Measurements from ENCODE around the gene NFATC1.

NFATC1 gene

DNA sequence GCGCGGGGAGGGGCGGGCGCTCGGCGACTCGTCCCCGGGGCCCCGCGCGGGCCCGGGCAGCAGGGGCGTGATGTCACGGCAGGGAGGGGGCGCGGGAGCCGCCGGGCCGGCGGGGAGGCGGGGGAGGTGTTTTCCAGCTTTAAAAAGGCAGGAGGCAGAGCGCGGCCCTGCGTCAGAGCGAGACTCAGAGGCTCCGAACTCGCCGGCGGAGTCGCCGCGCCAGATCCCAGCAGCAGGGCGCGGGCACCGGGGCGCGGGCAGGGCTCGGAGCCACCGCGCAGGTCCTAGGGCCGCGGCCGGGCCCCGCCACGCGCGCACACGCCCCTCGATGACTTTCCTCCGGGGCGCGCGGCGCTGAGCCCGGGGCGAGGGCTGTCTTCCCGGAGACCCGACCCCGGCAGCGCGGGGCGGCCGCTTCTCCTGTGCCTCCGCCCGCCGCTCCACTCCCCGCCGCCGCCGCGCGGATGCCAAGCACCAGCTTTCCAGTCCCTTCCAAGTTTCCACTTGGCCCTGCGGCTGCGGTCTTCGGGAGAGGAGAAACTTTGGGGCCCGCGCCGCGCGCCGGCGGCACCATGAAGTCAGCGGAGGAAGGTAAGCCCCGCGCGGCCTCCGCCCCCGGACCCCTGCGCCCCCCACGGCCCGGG is at the start of gene NFATC1:
NFATC1 (plus strand) TSS at position 170 of the 644 bp plus-strand sequence; CDS start at position 465, 295 bp downstream.
- FAIRE-seq: no peak

DNA sequence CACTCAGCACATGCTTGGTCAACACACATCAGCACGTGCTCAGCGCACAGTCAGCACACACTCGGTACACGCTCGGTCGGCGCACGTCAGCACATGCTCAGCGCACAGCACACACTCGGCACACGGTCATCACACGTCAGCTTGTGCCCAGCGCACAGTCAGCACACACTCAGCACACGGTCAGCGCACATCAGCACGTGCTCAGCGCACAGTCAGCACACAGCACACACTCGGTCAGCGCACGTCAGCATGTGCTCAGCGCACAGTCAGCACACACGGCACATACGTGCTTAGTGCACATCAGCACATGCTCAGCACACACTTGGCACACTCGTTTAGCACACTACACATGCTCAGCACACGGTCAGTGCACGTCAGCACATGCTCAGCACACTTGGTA is 49.7 kb upstream of the NFATC1 start:
- no peak for FAIRE-seq

DNA sequence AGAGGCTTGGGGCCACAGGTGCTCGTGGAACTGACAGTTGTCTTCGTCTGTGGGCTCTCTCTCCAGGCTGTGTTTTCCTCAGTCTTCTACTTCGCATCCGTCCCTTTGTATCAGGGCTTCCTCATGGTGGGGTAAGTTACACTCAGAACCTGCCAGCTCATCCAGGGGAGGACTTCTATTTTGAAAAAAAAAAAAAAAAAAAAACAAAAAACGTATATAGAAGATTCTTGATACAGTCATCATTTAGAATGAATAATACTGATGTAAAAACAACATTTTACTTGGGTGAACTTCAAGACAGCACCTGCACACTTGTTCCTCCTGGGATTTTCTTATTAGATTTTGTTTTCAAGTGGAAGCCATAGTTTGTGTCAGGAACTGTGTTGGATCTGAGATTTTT is 47.7 kb upstream of the NFATC1 start:
- no peak for FAIRE-seq

DNA sequence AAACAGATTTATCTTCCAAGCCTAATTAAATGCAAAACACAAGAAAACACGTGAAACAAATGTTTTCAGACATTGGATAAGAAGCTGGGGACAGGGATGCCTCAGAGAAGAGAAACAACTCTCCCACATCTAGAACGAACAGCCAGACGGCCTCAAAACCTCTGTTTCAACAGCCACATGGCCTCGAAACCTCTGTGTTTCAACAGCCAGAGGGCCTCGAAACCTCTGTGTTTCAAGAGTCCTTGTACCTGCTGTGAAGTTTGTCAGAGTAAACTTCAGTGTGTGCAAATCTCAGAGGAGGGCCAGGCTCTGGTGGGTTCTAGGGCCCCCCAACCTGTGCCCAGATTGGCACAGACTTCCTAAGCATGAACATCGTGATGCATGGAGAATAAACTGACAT is 43.3 kb upstream of the NFATC1 start:
- no peak for FAIRE-seq

DNA sequence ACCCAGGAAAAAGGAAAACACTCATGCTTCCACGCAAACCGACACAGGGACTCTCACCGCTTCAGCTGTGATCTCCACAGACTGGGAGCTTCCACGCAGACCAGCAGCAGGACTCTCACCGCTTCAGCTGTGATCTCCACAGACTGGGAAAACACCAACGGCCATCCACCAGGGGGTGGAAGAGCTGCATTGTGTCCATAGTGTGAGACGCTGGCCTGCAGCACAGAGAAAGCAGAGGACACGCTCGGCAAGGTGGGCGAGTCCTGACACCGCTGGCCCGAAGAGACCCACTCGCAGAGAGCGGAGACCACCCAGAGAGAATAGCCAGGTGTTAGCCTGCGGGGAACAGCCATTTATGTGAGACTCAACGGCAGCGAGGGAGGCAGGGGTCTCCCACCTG is 42.5 kb upstream of the NFATC1 start:
- no peak for FAIRE-seq

DNA sequence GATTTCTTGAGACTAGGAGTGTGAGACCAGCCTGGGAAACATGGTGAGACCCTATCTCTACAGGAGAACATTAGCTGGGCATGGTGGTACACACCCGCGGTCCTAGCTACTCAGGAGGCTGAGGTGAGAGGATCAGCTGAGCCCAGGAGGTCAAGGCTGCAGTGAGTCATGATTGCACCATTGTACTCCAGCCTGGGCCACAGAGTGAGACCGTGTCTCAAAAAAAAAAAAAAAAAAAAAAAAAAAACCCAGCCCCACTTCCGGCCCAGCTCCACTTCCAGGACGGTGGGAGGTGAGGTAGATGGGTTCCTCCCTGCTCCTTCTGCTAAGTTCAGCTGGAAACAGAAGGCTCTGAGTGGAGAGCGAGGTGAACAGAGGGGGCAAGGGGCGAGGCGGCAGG is 41.4 kb upstream of the NFATC1 start:
- FAIRE-seq: no peak

DNA sequence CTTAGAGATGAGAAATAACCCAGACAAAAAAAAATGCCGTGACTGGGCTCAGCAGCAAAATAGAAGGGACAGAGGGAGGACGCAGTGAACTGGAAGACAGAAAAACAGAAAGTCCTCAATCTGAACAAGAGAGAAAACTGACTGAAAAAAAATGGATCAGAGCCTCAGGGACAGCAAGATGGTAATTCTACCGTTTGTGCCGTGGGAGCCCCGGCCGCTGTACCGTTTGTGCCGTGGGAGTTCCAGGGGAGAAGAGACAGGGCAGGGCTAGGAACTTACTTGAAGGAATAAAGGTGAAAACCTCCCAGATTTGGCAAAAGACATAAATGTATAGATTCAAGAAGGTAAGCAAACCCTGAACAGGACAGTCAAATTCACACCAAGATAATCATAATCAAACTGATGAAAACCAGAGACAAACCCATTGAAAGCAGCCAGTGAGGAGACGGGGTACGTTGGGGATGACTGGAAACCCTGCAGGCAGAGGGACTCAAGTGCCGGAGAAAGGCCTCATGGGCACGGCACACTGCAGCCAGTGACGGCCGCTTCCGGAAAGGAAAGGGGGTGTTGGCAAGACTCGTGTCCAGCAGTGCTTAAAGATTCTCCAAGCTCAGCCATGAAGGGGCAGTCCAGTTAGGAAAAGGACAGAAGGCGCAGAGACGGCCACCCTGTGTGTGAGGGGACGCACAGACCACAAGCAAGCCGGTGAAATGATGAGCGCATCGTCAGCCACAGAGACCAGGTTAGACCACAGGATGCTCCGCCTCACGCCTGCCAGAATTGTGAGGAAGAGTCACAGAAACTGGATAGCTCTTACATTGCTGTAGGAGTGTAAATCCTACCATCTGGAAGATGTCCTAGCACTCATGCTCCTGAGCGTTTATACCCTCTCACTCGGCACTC is 40.0 kb upstream of the NFATC1 start:
- no peak for FAIRE-seq

DNA sequence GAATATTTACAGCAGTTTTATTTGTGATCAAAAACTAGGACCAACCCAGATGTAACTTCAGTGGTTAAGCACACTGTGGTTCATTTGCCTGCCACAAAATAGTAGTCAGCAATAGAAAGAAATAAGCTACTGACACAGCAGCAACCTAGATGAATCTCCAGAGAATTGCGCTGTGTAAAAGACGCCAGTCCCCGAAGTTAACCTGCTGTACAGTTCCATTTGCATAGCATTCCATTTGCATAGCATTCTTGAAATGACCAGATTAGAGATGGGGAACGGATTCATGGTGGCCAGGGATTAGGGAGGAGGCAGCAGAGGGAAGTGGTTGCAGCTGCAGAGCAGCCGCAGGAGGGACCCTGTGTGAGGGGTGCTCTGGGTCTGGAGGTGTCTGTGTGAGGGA is 39.3 kb upstream of the NFATC1 start:
- FAIRE-seq: no peak

DNA sequence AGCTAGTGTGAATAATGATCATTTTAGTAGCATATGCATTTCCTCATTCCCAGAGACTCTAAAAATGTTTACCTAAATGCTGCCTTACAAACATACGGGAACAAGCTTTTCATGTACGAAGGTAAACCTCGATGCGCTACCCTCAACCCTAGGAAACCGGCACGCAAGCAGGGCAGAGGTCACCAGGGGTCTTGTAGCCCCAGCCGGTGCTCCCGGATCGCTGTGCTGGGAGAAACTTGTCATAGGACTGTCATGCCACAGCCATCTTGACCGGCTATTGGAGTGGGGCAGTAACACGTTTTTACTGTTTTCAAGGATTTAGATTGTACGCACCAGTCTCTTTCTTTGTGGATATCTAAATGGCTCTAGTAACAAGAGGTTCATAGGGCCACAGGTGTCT is 34.8 kb upstream of the NFATC1 start:
- FAIRE-seq: no peak

DNA sequence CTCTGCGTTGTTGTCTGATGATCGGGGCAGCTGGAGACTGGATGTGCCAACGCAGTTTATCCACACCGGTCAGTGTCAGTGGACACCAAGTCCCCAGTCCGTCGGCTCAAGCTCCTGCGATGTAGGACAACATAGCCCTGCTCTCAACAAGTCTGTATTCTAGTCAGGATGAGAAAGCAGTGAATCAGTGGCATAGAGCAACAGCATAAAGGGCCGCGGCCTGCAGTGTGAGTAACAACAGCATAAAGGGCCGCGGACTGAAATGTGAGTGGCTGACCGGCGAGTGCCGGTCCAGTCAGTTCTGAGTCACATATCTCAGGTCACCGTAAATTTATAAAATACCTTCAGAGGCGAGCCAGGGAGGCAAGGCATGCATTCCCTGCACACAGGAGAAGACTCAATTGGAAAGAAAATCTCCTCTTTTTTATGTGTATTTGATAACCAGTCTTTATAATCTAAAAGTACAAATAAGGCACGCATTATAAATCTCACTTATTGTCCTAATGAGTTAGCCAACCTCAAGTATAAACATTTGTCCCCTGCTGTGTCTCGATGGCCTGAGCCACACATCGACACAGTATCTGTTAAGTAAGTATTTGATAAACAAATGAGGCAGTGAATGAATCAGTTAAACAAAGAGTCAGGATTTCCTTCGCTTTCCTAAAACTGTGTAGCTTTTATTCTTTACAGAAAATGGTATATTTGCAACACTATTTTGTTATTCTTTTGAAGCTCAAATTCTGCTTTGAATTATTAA is 33.8 kb upstream of the NFATC1 start:
- FAIRE-seq: no peak

DNA sequence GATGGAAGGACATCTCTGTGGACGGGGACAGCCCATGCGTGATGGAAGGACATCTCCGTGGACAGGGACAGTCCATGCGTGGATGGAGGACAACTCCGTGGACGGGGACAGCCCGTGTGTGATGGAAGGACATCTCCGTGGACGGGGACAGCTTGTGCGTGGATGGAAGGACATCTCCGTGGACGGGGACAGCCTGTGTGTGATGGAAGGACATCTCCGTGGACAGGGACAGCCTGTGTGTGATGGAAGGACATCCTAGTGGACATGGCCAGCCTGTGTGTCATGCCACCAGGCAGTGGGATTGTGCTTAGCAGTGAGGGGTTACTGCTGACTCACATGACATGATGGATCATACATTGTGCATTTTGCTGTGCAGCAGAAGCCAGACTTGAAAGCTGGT is 30.0 kb upstream of the NFATC1 start:
- FAIRE-seq: no peak

DNA sequence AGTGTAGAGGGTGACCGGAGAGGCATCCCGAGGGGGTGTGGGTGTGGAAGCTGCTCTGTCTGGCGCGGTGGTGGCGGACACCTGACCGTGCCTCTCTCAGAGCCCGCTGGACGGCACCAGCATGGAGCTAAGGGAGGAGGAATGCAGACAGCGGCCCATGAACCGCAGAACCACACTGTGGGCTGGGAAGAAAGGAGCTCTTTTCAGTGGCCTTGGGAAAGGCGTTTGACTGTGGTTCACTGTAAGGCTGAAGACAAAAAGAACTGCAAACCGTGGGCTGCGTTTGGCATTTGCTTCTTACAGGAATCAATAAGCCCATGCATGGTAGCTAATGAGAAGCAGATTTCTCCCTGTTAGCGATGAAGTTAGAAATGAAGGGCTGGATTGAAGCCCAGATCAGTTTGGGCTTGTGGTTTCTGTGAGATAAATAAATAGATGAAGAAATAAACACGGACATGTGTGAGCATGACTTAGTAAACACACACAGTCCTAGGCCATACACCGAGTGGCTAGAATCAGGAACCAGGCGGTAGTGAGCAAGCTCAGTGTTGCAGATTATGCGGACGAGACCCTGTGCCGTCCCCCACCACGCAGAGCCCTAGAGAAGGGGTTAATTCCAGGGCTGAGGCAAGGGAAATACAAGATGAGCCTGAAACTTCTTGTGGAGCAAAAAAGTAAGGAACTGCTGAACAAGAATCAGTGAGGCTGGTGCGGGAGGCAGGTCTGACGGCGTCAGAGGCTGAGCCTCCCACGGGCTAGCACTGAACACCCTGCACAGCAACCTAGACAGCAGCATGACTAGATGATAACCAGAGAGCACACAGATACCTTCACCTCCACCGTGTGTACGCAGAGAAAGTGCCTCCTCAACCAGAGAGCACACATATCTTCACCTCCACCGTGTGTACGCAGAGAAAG is 29.3 kb upstream of the NFATC1 start:
- no peak for FAIRE-seq

DNA sequence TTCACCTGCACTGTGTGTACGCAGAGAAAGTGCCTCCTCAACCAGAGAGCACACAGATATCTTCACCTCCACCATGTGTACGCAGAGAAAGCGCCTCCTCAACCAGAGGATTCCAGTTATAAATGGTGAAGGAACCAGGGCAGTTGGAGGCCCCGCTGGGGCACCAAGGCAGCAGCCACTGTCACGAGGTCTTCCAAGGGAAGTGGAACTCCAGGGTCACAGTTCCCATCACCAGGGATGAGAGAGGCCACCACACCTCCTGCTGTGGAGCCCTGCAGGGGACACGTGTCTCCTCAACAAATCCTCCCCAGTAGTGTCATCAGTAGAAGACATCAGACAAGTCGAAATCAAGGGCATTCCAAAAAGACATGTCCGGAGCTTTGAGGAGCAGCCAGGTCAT is 28.2 kb upstream of the NFATC1 start:
- FAIRE-seq: no peak

DNA sequence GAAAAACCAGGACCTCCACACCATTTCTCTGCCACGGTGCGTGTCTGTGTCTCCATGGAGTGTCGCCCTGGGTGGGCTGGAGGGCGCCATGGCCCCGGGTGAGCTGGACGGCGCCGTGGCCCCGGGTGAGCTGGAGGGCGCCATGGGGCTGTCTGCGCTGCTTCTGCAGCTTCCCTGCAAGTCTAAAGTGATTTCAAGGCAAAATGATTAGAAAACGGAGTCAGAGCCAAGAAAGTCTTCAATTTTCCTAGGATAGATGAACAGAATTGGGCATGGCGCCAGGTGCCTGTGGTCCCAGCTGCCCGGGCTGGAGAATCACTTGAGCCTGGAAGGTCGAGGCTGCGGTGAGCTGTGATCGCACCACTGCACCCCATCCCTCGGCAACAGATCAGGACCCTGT is 27.7 kb upstream of the NFATC1 start:
- no peak for FAIRE-seq

DNA sequence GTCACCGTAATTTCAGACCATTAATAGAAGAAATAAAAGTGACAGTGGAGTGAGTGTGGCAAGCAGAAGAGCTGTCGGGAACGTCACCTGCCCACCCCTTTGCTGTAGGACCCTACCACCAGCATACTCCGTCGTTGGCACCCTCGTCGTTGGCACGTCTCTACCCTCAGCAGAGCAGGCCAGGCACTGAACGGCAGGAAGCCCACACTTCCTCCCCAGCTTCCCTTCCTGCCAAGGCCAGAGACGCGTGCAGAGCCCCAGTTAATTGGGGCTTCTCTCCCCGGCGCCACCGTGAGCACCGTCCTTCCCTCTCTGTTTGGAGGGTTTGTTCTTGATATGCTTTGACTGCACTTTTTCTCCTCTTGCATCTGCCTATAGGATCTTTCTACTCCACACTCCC is 27.0 kb upstream of the NFATC1 start:
- FAIRE-seq: no peak

DNA sequence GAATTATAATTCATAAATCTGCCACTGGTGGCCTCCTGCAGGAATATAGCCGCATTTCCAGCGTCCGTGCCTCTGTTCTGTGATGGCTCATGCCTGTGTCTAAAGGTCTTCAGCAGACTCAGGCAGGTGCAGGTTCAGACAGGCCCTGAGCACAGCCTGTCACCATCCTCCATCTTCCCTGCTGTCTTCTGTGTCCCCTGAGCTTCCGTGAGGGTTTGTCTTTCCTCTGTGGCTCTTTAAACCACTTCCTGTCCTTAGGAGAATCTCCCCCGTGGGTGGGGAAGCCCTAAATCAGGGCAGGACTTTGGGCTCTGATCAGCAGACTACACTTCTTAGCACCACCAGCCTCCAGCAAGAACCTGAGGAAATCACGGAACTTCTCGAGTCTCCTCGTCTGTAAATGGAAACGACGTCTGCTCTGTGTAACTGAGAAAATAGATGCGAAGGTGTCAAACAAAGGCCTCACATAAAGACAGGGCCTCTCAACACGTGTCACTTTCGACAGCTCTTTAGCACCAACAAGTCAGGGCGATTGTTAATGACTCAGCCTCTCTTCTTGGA is 24.1 kb upstream of the NFATC1 start:
- no peak for FAIRE-seq

DNA sequence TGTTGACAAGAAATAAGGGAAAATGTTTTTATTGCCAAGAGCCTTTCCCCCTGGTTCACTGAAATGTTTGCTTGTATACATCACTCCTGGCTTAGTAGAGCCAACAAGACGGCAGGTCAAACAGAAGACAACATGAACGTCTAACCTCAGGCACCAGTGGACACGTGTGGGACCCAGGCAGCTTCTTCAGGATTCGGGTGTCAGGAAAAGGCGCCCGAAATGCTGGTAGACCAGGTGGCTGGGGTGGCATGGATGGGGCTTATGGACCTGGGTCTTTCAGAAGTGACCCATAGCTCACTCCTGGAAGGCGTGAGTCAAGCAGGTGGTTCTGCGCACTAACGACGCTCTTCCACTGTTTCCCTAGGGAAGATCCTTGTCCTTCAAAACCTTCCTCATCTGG is 23.3 kb upstream of the NFATC1 start:
- no peak for FAIRE-seq

DNA sequence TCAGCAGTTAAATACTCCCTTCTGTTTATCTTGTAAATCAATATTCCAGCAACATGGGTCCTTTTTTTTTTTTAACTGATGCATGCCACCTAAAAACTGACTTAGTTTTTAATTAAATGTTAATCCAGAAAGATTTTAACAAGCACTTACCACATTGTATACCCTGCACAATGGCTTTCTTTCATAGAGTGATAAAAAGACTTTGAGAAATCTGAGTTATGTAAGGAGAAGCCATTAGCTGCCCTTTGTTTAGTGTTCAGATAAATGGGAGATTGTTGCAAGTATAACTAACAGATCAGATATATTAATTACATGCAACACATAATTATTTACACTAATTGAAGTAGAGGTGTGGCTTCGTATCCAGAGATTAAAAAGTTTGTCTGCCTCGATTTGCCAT is 22.7 kb upstream of the NFATC1 start:
- no peak for FAIRE-seq

DNA sequence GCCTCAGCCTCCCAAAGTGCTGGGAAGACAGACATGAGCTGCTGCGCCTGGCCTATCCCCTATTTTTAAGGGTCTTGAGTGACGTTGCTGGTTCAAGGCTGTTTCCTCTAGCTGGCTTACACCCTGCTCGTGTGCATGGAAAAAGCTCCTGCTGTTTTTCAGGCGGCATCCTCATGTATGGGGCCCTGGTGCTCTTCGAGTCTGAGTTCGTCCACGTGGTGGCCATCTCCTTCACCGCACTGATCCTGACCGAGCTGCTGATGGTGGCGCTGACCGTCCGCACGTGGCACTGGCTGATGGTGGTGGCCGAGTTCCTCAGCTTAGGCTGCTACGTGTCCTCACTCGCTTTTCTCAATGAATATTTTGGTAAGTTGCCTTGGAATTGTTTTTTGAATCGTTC is 22.0 kb upstream of the NFATC1 start:
- FAIRE-seq: no peak

DNA sequence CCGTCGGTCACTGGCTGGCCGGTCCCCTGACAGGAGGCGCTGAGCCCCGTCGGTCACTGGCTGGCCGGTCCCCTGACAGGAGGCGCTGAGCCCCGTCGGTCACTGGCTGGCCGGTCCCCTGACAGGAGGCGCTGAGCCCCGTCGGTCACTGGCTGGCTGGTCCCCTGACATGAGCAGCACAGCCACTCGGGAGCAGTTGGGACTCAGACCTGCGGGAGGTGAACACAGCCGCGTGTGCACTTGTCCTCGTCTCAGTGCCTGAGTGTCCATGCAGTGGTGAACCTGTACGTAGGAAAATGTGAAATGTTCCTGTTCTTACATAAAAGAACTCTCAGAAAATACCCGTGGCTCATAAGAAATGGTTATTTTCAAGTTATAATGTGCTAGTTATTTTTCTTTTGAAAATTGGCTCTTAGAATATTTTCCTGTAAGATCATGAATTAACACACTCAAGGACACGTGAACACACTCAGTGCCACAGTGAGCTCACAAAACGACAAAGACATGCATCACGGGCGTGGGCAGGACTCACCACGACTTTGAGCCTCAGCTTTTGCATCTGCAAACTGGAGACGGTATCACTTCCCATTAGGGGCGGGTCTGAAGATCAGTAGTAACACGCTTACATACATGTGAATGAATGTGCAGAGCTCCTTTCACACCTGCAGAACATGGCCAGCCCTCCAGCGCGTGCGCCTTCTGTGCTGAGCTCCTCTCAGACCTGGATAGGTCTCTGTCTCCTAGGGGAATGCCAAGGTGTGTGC is 21.1 kb upstream of the NFATC1 start:
- no peak for FAIRE-seq

DNA sequence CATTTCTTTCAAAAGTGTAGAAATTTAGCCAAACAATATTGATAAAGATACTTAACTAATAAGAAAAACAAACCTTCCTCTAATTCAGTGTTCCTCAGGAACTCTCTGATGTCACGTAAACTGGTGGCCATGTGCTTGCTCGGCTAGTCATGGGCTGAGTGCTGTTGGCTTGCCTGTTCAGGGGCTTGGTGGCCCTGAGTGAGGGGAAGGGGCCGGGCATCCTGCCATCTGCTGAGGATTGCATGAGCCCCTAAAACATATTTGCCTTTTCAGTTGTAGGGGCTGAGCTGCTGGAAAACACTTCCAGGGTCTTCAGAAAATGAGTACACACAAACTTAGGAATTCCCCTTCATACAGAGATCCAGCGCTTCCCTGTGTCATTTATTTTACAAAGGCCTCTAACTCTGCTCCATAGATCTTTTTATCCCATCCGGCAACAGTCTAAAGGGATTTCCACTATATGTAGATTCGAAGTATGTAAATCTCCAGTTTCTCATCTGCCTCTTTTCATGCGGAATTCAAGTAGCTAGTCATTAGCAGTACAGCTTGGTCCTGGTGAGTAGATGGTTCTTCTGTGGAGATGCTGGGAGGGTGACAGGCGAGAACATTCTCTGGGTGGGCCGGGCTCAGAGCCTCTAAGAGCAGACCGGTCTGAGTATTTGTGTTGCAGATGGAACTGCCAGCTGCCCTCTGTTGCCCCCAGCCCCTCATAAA is 20.1 kb upstream of the NFATC1 start:
- no peak for FAIRE-seq
